Tibial nerve (tissue), 4 donors: ENCODE results near the gene ANAPC7. TPM values are rescaled to one million over a fixed set of nuclear protein-coding genes. Genes with fewer than 3 reads are reported as not detected.

Experiments
- DNase-seq, 2 donors: peaks; one replicate each; pipeline ENCODE4 v3.0.0-alpha.2; 2019; ENCODE audit warnings: low spot score in 2 of 2
- H3K27ac ChIP-seq, 4 donors: fragments of 200-600 bp; sonication (generic) in 3 of 4; one replicate each; pipeline ENCODE4 v1.5.1; 2017 to 2019; ENCODE audit warnings: mild to moderate bottlenecking in 1 of 4
- H3K27me3 ChIP-seq, 2 donors: fragments of 200-600 bp; sonication (generic) in 1 of 2; one replicate each; pipeline versions ENCODE4 v1.5.1 to v1.6.0; 2017 to 2019
- H3K36me3 ChIP-seq, 3 donors: fragments of 200-600 bp; sonication (generic); one replicate each; pipeline ENCODE4 v1.5.1; 2018 to 2019
- H3K4me1 ChIP-seq, 4 donors: fragments of 200-600 bp; sonication (generic) in 3 of 4; one replicate each; pipeline ENCODE4 v1.5.1; 2017 to 2019
- H3K4me3 ChIP-seq, 4 donors: fragments of 200-600 bp; sonication (generic) in 3 of 4; one replicate each; pipeline ENCODE4 v1.5.1; 2017 to 2019; ENCODE audit warnings: mild to moderate bottlenecking in 1 of 4, moderate library complexity in 1 of 4
- H3K9me3 ChIP-seq, 4 donors: fragments of 200-600 bp; sonication (generic) in 3 of 4; one replicate each; pipeline ENCODE4 v1.5.1; 2017 to 2019
- CTCF ChIP-seq, 5 experiments: fragments of 200-600 bp in 3 of 5; fragments of 450-650 bp in 2 of 5; sonication (generic) in 3 of 5; IDR thresholded peaks; one replicate each; pipeline ENCODE4 v1.5.1; 2016 to 2019; ENCODE audit warnings: antibody characterized with exemption in 5 of 5, mild to moderate bottlenecking in 3 of 5, moderate library complexity in 2 of 5
- EP300 ChIP-seq, 2 donors: sonication (generic); formaldehyde crosslinking; IDR thresholded peaks; one replicate each; pipeline ENCODE4 v1.6.1; 2017; ENCODE audit warnings: antibody characterized with exemption in 2 of 2, mild to moderate bottlenecking in 1 of 2
- POLR2A ChIP-seq, 2 donors: fragments of 450-650 bp; IDR thresholded peaks; one replicate each; pipeline ENCODE4 v1.6.1; 2017; ENCODE audit warnings: antibody characterized with exemption in 2 of 2, mild to moderate bottlenecking in 2 of 2, moderate library complexity in 2 of 2
- WGBS, 2 donors: methylation state at CpG; one replicate each; pipeline ENCODE4 v1.1.5; 2018; 5-methylcytosine and 5-hydroxymethylcytosine counted together
- small RNA-seq: library from RNA; depleted of rRNA; stranded (forward); fragments of <200 nt; gene quantifications from one replicate; pipeline ENCODE3, GENCODE V24; 2016
- total RNA-seq, 4 donors: library from RNA; depleted of rRNA; stranded (reverse); fragments of >200 nt; gene quantifications; one replicate each; pipeline ENCODE4 v1.1.0, GENCODE V29; 2016

ANAPC7 gene
- total RNA-seq, 4 donors from 2014 or later: 26.3 to 46.7 (median 39.2) TPM

- no peak for DNase-seq
- Histone ChIP-seq H3K27ac (no peak overlapping the region), H3K4me3 (no peak overlapping the region), H3K36me3 (peaks cover 0 to 100% (median 45%) of the 10 kb centered on the region in 3 donors), H3K4me1 (peaks cover 0 to 16% (median 0%) of the 10 kb centered on the region in 4 donors), H3K9me3 (no peaks in the 10 kb centered on the region), H3K27me3 (no peaks in the 10 kb centered on the region)
- WGBS, 2 donors: 89 to 92% methylated on average over 4 of the region's 4 CpGs
- no peak for TF ChIP-seq POLR2A (IDR thresholded peaks at IDR 0.05)
- TF ChIP-seq EP300 (IDR thresholded peaks at IDR 0.05): no peak
- TF ChIP-seq CTCF (IDR thresholded peaks at IDR 0.05): no peak
Measured at GRCh38 chr12:110335481-110336045, 67.9 kb downstream of the ANAPC7 start.

DNA sequence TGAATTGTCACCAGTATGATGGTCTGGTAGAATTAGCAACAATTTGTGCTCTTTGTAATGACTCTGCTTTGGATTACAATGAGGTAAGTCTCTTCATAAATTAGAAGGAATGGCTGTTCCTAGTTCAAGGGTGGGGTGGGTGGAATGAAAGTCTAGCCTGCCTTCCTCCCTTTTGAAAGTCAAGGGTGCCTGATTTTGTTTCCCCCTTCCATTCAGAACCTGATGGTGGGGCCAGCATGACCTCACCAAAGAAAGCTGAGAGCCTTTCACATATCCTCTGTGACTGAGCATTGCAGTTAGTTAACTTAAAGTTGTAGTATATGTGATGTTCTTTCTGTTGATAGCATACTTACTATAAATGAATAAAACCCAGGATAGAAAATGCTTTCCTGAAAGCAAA, 70.3 kb downstream of the ANAPC7 start:
- Histone ChIP-seq H3K27ac (no peak overlapping the region), H3K27me3 (no peaks in the 10 kb centered on the region), H3K4me3 (no peak overlapping the region), H3K4me1 (peaks cover 0 to 14% (median 0%) of the 10 kb centered on the region in 4 donors), H3K36me3 (peaks cover 0 to 90% (median 44%) of the 10 kb centered on the region in 3 donors), H3K9me3 (no peaks in the 10 kb centered on the region)
- no peak for TF ChIP-seq CTCF (IDR thresholded peaks at IDR 0.05)
- TF ChIP-seq POLR2A (IDR thresholded peaks at IDR 0.05): no peak
- TF ChIP-seq EP300 (IDR thresholded peaks at IDR 0.05): no peak
- no peak for DNase-seq

DNA sequence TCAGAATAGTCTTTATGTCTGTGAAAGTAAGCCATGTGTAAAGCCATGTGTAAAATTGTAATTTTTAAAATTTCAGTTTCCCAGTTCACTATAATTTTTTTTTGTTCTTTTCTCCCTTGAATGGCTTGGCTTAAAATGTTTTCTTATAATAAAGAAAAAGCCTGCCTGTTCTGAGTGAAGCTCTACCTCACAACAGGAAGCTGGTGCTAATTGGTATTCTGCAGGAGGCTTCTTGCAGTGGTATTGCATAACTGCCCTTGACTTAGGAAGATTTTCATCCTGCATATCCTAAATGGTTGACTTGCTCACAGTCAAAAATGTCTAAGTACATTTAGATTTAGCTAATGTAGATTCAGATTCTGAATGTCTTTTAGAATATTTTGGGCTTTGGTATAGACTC, 73.0 kb downstream of the ANAPC7 start:
- Histone ChIP-seq H3K4me1 (peaks cover 0 to 14% (median 0%) of the 10 kb centered on the region in 4 donors), H3K9me3 (no peaks in the 10 kb centered on the region), H3K36me3 (peaks cover 0 to 90% (median 38%) of the 10 kb centered on the region in 3 donors), H3K27ac (no peak overlapping the region), H3K27me3 (no peaks in the 10 kb centered on the region), H3K4me3 (no peak overlapping the region)
- no peak for DNase-seq
- TF ChIP-seq EP300 (IDR thresholded peaks at IDR 0.05) (no peak), POLR2A (IDR thresholded peaks at IDR 0.05) (no peak), CTCF (IDR thresholded peaks at IDR 0.05) (no peak)

GRCh38 chr12:110330124-110330523, 73.4 kb downstream of the ANAPC7 start:
- Histone ChIP-seq H3K4me1 (peaks cover 0 to 14% (median 0%) of the 10 kb centered on the region in 4 donors), H3K4me3 (no peak overlapping the region), H3K9me3 (no peaks in the 10 kb centered on the region), H3K27ac (no peak overlapping the region), H3K27me3 (no peaks in the 10 kb centered on the region), H3K36me3 (peaks cover 0 to 90% (median 36%) of the 10 kb centered on the region in 3 donors)
- no peak for TF ChIP-seq CTCF (IDR thresholded peaks at IDR 0.05)
- TF ChIP-seq POLR2A (IDR thresholded peaks at IDR 0.05): no peak
- no peak for TF ChIP-seq EP300 (IDR thresholded peaks at IDR 0.05)
- WGBS, 2 donors: 75 to 79% methylated on average over 3 of the region's 3 CpGs
- DNase-seq: no peak

DNA sequence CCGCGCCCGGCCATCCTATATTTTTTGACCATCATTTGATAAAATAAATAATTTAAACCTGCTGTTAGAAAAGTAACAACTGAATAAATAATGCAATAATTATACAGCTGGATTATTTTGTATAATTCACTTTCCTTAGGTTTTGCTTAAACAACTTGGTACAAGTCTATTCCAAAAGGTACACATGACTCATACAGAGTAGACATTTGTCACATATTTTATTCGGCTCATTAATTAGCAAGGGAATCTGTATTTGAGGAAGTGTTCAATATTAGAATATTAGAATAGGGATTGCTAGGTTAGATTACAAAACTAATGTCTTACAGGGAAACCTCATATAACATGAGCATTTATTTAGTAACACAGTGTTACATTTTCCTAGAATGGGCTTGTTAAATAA, 73.8 kb downstream of the ANAPC7 start:
- DNase-seq: no peak
- Histone ChIP-seq H3K36me3 (peaks cover 0 to 89% (median 32%) of the 10 kb centered on the region in 3 donors), H3K4me3 (no peak overlapping the region), H3K27me3 (no peaks in the 10 kb centered on the region), H3K9me3 (no peaks in the 10 kb centered on the region), H3K27ac (no peak overlapping the region), H3K4me1 (peaks cover 0 to 14% (median 0%) of the 10 kb centered on the region in 4 donors)
- WGBS, 2 donors: 92 to 93% methylated on average over 4 of the region's 4 CpGs
- TF ChIP-seq CTCF (IDR thresholded peaks at IDR 0.05) (no peak), EP300 (IDR thresholded peaks at IDR 0.05) (no peak), POLR2A (IDR thresholded peaks at IDR 0.05) (no peak)

Small RNA genes lying within 50 kb of the gene (small RNA-seq; reads per million reads assigned to genes)
- not detected for gene RN7SL769P

Other genes with a start within 250 kb of the ANAPC7 start
- 100 to 1,000 TPM in 2 of 4 donors, 10 to 100 TPM in 2; 77.8 to 106 (median 90.1) TPM for gene ATP2A2, start 122.5 kb downstream of the ANAPC7 start, total RNA-seq
- gene ARPC3, start 46.6 kb upstream of the ANAPC7 start, total RNA-seq: 100 to 1,000 TPM; 153 to 297 (median 181) TPM
- 10 to 100 TPM; 16.7 to 31.0 (median 24.8) TPM for gene GPN3, start 64.5 kb upstream of the ANAPC7 start, total RNA-seq
- 1 to 10 TPM; 4.1 to 9.6 (median 6.2) TPM for gene FAM216A, start 65.1 kb upstream of the ANAPC7 start, total RNA-seq
- gene VPS29, start 98.4 kb upstream of the ANAPC7 start, total RNA-seq: 100 to 1,000 TPM in 1 of 4 donors, 10 to 100 TPM in 3; 66.6 to 142 (median 82.9) TPM
- gene RAD9B, start 98.6 kb upstream of the ANAPC7 start, total RNA-seq: 1 to 10 TPM in 1 of 4 donors, under 1 TPM in 3; 0.30 to 2.4 (median 0.71) TPM
- 10 to 100 TPM; 21.6 to 23.6 (median 23.1) TPM for gene PPTC7, start 179.6 kb upstream of the ANAPC7 start, total RNA-seq
- 10 to 100 TPM; 45.0 to 71.2 (median 64.5) TPM for gene TCTN1, start 210.4 kb upstream of the ANAPC7 start, total RNA-seq